Activated CD8-positive, alpha-beta memory T cell treated with anti-CD3 and anti-CD28 coated beads for 1 hour (primary cell): ENCODE results near the gene POLN.
"Not testable (repeated sequence)": the region's sequence is repeated elsewhere in the genome, so short reads cannot be mapped to it uniquely, and the experiment has no call there.

Experiments used
- DNase-seq, 2 donors: peaks; one replicate each; pipeline ENCODE4 v3.0.0-alpha.2; 2020; ENCODE audit warnings: low read depth in 1 of 2; ENCODE audit errors: extremely low read depth in 1 of 2

The POLN gene

DNA sequence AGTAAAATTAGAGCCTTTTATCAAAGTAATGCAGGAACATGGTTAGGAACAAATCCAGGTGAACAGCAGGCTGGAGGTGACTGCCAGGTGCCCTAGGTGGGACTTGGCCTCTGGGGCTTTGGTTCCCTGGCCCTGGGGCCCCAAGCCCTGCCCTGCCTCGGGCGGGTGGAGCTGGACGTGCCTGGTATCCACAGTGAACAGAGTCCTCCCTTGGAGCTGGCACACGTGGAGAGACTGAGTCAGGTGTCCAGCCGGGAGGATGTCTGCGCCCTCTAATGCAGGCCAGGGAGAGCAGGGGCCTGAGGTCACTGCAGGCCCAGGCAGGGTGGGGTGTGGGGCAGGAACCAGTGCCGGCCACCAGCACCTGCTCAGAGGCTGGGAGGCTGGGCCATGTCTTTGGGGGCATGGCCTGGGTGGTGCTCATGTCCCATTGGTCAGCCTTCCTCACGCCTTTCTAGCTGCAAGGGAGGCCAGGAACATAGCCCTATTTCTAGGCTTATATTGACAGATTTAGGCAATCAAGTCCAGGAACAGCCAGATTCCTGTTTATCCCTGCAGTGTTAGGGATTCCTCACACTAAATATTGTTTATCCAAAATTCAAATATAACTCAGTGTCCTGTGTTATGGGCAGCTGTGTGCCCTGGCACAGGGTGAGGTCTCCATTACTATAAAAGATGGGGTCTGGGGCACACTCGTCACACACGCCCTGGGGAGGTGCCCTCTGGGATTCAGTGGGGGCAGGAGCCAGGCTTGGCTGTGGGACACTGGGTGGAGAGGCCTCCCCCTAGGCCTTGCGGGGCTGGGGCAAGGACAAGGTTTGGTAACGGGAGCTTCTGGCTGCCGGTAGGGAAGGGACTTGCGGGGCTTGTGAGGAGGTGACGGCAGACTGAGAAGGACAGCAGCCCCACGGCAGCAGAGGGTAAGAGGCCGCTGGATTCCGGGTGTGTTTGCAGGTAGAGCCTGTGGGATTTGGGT lies 197.1 kb downstream of the POLN start:
- DNase-seq = no peak

DNA sequence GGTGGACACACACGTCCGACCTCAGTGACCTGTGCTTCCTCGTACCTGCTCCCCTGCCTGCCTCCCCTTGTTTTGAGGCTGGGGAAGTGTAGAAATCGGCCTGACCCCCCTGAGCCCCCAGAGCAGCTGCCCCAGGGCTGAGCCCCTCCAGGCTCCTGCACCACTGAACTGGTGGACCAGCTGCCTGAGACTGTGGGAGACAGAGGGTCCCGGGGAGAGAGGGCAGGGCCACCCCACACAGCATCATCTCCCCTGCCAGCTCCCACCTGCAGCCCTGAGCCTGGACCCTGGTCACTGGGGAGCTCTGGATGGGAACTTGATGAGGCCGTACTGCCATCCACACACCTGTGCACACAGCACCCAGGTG lies 197.8 kb downstream of the POLN start:
- no peak for DNase-seq

DNA sequence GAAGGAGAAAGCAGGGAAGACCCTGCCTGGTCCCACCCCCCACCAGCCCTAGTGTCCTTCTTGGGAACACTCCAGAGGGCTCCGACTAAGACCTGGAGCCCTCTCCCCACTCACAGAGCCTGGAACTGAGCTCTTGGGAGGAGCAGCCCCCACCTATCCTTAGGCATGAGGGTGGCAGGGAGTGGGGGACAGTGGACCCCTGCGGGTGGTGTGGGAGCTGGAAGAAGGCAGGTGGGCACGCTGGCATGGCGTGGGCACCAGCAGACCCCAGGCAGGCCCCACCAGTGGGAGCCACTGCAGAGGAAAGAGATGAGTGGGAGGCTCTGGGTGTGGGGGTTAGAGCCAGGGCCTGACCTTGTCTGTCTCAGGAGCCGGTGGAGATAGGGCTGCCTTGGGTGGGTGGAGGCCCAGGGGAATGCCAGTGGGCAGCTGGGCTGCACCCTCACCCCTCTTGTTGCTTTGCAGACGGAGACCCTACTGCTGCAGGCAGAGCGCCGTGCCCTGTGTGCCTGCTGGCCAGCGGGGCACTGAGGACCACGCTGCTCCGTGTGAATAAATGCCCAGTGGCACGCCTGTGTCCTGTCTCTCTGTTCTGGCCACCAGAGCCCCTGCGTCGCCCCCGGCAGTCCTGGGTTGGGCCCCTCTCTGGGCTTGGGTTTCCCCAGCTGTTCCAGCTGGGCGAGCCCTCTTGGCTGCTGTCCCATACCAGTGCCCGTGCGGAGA lies 198.4 kb downstream of the POLN start:
- no peak for DNase-seq

DNA sequence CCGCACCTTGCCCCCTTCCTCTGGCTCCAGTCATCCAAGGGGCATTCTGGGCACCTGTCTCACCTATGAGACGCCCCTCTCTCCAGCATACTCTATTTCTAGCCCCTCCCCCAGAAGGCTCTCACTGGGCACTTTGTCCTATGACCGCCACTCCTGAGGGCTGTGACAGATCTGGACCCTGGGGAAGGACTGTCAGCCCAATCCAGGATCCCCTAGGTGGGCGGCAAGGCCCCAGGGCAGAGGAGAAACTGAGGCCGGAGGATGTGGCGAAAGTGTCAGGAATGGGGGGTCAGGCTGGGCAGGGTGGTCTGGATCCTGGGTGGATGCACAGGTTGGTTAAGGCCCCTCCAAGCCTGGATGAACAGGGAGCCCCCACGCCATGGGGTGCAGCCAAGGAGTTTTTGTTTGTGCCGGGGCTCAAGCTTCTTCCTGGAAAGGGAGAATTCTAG lies 198.9 kb downstream of the POLN start:
- DNase-seq = no peak

DNA sequence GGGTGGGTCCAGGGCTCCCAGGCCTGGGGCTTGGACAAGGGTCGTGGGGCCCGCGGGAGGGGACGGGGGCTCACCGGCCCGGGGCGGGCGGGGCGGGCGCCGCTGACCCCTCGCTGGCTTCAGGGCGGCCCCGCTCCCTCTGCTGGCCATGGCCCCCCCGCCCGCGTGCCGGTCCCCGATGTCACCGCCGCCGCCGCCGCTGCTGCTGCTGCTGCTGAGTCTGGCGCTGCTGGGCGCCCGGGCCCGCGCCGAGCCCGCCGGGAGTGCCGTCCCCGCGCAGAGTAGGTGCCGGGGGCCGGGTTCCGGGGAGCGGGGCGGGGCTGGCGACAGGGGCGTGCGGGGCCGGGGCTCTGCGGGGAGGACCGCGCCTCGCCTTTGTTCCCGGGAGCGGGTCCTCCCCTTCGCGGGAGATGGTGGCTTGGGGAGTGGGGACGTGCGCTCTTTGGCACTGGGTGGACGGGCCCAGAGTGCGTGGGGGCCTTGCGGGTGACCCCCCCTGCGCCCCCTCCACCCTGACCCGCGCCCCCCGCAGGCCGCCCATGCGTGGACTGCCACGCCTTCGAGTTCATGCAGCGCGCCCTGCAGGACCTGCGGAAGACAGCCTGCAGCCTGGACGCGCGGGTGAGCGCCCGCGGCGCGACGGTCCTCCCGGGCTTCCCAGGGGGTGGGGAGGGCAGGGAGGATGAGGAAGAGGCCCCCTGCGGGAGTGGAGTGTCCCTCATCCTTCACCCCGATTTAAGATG lies 199.5 kb downstream of the POLN start:
- DNase-seq = peak in 1 of 2 donors; percentile 35

DNA sequence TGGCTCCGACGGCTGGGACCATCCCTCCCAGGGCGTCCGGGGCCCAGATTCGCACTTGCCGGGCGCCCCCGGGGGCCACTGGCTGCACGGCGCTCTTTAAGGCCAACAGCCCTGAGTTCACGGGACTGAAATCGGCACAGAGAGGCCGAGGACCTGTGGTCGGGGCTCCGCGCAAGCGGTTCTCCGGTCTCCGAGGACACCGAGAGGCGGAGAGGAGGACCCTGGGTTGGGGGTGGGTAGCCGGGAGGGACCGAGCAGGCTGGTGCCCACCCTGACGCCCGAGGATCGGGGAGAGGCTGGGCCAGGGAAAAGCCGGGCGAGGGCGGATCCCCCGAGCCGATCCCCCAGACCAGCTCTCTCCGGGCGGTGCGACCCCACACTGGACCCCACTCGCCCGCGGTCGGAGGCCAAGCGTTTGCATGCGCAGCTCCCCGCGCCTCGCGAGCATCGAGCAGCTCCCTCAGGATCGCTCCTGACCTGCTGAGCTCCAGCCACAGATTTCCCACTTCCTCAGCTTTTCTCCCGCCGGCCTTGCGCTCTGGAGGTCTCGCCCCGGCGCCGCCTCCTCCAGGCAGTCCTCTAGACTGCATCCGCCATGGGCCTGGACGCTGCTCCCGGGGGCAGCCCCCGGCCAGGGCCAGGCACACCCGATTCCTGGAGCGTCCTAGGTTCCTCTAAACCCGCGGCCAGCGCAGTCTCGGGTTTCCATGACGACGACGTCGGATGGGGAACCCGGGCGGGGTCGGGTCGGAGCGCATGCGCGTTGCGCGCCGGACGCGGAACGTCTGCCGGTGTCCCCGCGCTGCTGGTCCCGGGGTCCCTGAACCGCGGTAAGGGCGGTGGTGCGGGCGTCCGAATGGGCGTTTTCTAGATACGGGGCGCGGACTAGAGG lies 200.4 kb downstream of the POLN start:
- peak; percentile 48 to 74 for DNase-seq

DNA sequence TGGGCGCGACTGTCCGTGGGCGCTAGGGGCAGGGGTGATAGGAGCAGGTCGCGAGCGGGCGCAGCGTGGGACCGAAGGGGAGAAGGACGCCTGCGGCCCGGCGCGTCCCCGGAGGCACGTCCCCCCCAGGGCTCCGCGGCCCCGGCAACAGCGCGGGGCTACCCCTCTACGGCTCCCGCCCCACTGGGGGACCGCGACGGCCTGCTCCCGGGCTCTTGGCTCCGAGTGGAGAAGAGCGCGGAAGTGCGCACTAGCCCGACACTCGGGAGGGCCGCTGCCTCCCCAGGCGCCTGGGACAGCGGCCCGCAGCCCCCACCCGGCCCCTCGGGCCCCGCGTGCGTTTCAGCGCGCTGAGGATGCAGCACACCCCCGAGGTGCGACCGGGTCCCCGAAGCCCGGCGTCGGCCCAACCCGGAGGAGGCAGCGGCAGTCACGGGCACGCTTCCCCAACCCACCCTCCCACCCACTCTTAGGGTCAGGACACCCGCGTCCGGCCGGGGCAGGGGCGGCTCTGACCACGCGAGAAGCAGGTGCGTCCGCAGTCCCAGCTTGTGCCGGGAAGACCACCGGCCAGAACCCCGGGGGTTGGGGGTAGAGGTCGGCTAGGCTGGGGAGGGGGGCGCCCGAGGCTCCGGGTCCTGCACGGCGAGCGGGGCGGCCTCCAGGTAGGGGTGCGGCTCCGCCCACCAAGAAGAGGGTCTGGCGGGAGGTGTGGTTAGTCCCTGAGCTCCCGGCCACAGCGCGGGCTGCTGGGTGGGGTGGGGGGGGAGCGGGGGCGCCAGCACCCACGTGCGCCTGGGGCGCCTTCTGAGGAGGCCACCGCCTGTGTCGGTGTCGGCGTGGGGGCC lies 201.3 kb downstream of the POLN start:
- no peak for DNase-seq

DNA sequence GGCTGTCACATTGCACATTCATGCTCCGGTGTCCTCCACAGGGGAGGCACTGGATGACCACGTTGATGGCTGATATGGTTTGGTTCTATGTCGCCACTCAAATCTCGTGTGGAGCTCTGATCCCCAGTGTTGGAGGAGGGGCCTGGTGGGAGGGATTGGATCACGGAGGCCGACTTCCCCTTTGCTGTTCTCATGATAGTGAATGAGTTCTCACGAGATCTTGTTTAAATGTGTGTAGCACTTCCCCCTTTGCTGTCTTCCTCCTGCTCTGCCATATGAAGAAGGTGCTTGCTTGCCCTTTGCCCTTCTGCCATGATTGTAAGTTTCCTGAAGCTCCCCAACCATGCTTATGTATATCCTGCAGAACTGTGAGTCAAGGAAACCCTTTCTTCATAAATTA lies 205.1 kb downstream of the POLN start:
- DNase-seq = no peak

DNA sequence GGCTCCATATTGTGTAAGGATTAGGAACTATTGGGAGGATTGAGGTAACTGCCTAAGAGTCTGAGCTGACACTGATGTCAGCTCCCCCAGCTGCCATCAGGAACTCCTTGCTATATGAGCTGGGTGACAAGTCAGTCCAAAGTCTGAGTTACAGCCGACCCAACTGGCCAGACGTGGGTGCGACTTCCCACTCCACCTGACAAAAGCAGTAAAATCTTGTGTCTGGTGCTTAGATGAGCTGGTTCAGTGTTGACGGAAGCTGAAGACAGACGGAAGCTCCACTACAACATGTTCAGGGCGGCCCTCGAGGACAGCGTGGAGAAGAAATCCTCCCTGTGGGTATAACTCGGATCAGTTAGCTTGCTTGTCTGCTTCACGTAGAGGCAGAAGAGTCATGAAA lies 205.6 kb downstream of the POLN start:
- no peak for DNase-seq

DNA sequence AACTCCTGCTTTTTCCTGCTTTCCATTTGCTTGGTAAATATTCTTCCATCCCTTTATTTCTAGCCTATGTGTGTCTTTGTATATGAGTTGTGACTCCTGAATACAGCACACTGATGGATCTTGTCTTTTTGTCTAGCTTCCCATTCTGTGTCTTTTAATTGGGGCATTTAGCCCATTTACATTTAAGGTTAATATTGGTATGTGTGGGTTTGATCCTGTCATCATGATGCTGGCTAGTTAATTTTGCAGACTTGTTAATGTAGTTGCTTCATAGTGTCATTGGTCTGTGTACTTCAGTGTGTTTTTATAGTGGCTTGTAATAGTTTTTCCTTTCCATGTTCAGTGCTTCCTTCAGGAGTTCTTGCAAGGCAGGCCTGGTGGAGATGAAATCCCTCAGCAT lies 210.8 kb downstream of the POLN start:
- DNase-seq = not testable (repeated sequence)

DNA sequence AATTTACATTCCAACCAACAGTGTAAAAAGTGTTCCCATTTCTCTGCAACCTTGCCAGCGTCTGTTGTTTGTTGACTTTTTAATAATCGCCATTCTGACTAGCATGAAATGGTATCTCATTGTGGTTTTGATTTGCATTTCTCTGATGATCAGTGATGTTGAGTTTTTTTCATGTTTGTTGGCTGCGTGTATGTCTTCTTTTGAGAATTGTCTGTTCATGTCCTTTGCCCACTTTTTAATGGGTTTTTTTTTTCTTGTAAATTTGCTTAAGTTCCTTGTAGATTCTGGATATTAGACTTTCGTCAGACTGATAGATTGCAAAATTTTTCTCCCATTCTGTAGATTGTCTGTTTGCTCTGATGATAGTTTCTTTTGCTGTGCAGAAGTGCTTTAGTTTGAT lies 214.8 kb downstream of the POLN start:
- not testable (repeated sequence) for DNase-seq

DNA sequence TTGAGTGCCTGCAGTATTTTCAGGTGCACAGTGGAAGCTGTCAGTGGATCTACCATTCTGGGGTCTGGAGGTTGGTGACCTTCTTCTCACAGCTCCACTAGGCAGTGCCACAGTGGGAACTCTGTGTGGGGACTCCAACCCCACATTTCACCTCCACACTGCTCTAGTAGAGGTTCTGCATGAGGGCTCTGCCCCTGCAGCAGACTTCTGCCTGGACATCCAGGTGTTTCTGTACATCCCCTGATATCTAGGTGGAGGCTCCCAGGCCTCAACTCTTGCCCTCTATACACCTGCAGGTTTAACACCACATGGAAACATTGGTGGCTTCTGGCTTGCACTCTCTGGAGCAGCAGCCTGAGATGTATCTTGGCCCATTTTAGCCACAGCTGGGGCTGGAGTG lies 216.1 kb downstream of the POLN start:
- no peak for DNase-seq

DNA sequence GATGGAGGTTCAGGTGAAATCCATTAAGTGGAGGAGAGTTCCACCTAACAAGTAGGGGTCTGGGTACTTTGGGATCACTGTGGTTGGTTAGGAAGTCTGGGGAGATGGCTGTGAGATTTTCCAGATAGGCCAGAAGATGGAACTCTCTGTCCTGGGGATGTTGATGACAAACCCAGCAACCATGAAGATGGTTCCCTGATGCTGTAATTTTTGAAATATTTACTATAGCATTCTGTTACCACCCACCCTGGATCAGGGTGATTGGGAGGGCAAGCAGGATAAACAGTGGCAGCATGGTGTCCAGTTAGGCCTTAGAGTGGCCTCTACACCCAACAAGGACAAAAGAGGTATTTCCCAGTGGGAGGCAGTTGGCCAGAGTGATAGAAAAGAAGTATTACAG lies 217.2 kb downstream of the POLN start:
- DNase-seq = no peak
